Duodenal mucosa (tissue), 2 donors: ENCODE results near the gene BTBD19.
"Not testable (repeated sequence)": the region's sequence is repeated elsewhere in the genome, so short reads cannot be mapped to it uniquely, and the experiment has no call there.

Source experiments
- H3K27ac ChIP-seq: one replicate; pipeline ENCODE4 v1.7.0; 2013; ENCODE audit warnings: low read depth, low read length
- H3K27me3 ChIP-seq, 2 donors: one replicate each; pipeline ENCODE4 v1.7.0; 2013; ENCODE audit warnings: low read length in 2 of 2, control low read depth in 1 of 2; ENCODE audit not compliant: insufficient read depth in 2 of 2, control insufficient read depth in 1 of 2
- H3K36me3 ChIP-seq, 2 donors: one replicate each; pipeline ENCODE4 v1.7.0; 2013; ENCODE audit warnings: low read length in 2 of 2, control low read depth in 1 of 2; ENCODE audit not compliant: insufficient read depth in 2 of 2, control insufficient read depth in 1 of 2
- H3K4me1 ChIP-seq, 2 donors: one replicate each; pipeline ENCODE4 v1.7.0; 2013; ENCODE audit warnings: low read length in 2 of 2, control low read depth in 1 of 2; ENCODE audit not compliant: insufficient read depth in 2 of 2, control insufficient read depth in 1 of 2
- H3K4me3 ChIP-seq, 2 donors: one replicate each; pipeline ENCODE4 v1.7.0; 2013; ENCODE audit warnings: low read length in 2 of 2, low read depth in 1 of 2
- H3K9ac ChIP-seq, 2 donors: one replicate each; pipeline ENCODE4 v1.7.0; 2013; ENCODE audit warnings: low read length in 2 of 2, low read depth in 1 of 2
- H3K9me3 ChIP-seq, 2 donors: one replicate each; pipeline ENCODE4 v1.7.0; 2013; ENCODE audit warnings: low read length in 2 of 2, control low read depth in 1 of 2; ENCODE audit not compliant: control insufficient read depth in 1 of 2

Gene BTBD19, protein sequence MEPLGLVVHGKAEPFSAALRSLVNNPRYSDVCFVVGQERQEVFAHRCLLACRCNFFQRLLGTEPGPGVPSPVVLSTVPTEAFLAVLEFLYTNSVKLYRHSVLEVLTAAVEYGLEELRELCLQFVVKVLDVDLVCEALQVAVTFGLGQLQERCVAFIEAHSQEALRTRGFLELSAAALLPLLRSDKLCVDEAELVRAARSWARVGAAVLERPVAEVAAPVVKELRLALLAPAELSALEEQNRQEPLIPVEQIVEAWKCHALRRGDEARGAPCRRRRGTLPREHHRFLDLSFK

DNA sequence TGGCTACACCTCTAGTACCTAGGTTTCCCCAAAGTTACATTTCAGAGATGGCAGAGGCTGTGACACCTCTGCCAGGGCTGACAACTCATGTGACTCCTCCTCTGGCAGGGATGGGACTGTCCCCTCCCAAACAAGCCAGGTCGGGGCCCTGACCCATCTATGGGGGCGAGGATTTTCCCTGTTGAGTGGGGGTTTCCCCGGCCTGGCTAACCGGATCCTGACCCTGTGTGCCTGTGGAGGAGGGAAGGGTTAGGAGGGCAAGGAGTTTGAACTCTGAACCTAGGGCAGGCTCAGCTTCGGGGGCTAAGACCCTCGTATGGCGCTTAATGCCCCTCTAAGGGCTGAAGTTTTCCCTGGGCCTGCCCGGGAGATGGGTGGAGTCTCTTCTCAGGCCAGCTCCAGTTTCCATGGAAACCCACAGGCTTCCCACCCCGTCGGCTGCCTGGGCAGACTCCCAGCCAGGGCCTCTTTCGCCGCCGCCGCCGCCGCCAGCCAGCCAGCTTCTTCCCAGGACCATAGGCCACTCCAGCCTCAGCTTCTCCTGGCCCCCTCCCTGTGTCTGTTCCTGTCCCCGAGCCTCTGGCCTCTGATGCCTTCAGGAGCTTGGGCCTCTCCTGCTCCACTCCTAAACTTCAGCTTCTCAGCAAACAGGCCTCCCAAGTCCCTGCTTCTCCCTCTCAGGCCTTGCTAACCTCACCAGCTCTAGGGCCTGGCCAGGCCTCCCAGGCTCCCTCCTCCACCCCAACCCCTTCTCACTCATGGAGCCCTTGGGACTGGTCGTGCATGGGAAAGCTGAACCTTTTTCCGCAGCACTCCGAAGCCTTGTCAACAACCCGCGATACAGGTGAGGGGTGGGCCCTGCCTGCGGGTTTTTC is at the start of gene BTBD19:
BTBD19 (plus strand) TSS at position 461 of the 875 bp plus-strand sequence; CDS start at position 759, 298 bp downstream.
- H3K4me3 ChIP-seq, result peak within 1 kb of the TSS; percentile 40 to 51
- peak within 1 kb of the TSS; percentile 55 to 71 for H3K9ac ChIP-seq
- H3K27ac ChIP-seq, result peak within 1 kb of the TSS; percentile 97
- H3K9me3 ChIP-seq, result no peaks in the 10 kb centered on the region
- H3K4me1 ChIP-seq, result peaks cover 64% of the 10 kb centered on the region in 2 donors
- no peaks in the 10 kb centered on the region for H3K27me3 ChIP-seq
- peaks cover 10 to 26% of the 10 kb centered on the region in 2 donors for H3K36me3 ChIP-seq

DNA sequence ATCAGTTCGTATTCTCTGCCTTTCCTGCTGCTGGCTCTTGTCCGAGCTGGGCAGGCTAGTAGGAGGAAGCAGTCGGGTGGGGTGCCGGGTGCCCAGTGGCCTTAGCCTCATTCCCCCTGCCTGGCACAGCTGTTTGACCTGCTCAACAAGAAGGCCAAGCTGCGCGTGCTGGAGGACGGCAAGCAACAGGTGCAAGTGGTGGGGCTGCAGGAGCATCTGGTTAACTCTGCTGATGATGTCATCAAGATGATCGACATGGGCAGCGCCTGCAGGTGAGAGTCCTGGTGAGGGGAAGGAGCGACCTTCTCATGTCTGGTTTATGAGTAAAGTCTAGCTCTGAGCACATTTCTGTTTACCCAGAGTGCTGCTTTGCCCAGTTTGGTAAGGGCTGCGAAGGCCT is 49.2 kb upstream of the BTBD19 start:
- Histone ChIP-seq H3K9me3 (no peaks in the 10 kb centered on the region), H3K4me3 (no peak overlapping the region), H3K4me1 (peaks cover 0 to 7% of the 10 kb centered on the region in 2 donors), H3K36me3 (peaks cover 3 to 72% of the 10 kb centered on the region in 2 donors), H3K27ac (no peak overlapping the region), H3K9ac (no peak overlapping the region), H3K27me3 (no peaks in the 10 kb centered on the region)

DNA sequence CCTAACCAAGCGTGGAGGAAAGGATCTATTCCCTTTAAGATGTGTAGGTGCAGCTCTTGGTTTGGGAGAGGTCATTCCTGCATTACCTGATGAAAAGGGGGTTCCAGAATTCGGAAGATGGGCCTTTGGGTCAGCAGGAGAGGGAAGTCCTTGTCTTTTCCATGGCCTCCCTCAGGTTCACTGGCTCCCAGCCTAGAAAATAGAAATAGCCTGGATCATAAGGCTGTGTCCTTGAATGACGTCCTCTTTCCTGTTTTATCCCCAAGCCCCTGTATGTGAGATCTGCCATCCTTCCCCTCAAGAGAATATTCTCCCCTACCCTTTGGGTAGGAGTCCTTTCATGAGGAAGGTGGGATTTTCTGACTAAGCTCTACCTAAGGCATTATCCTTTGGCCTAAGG is 47.4 kb upstream of the BTBD19 start:
- H3K27ac ChIP-seq, result no peak overlapping the region
- no peak overlapping the region for H3K4me3 ChIP-seq
- no peaks in the 10 kb centered on the region for H3K9me3 ChIP-seq
- no peaks in the 10 kb centered on the region for H3K27me3 ChIP-seq
- peaks cover 0 to 7% of the 10 kb centered on the region in 2 donors for H3K4me1 ChIP-seq
- no peak overlapping the region for H3K9ac ChIP-seq
- H3K36me3 ChIP-seq, result peaks cover 3 to 62% of the 10 kb centered on the region in 2 donors

GRCh38 chr1:44766421-44766820 is 41.9 kb upstream of the BTBD19 start:
- peaks cover 0 to 28% of the 10 kb centered on the region in 2 donors for H3K36me3 ChIP-seq
- not testable (repeated sequence) for H3K27me3 ChIP-seq, H3K27ac ChIP-seq, H3K4me3 ChIP-seq, H3K9ac ChIP-seq, H3K4me1 ChIP-seq, H3K9me3 ChIP-seq

DNA sequence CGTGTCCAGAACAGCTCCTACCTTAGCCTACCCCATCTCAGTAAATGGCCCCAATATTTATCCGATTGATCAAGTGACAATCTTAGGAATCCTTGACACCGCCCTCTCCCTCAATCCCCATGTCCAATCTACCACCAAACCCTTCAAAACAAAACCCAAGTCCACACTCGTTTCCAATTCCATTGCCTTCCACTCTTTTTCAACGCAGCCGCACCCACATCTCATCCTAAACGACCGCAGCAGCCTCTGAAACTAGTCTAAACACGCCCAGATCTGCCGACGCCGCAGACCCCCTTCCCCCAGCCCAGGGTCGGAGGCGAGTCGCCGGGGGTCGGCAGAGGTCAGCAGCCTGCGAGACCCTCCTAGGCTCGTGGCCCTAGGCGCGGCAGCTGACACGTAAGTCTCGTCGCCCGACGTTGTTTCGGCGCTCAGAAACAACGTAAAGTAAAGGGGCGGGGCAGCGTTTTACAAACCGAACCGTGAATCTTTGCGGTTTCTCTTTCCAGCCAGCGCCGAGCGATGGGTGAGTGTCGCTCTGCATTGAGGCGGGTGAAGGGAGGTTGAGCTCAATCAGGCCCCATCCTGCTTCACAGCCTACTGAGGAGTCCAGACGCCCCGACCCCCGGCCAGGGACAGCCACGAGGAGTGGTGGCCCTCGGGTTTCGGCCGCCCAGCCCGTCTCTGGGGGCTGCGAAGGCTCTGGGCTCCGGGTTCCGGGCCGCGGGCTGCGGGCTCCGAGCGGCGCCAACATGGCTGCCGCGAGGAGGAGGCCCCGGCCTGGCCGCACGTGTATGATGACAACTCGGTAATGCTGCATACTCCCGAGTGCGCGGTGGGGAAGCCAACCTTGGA is 33.0 kb upstream of the BTBD19 start, which contains the start of gene RPS8:
RPS8 (plus strand) TSS at position 463 of the 852 bp plus-strand sequence; CDS start at position 520, 57 bp downstream.
- peak within 1 kb of the TSS; percentile 87 for H3K27ac ChIP-seq
- no peaks in the 10 kb centered on the region for H3K9me3 ChIP-seq

DNA sequence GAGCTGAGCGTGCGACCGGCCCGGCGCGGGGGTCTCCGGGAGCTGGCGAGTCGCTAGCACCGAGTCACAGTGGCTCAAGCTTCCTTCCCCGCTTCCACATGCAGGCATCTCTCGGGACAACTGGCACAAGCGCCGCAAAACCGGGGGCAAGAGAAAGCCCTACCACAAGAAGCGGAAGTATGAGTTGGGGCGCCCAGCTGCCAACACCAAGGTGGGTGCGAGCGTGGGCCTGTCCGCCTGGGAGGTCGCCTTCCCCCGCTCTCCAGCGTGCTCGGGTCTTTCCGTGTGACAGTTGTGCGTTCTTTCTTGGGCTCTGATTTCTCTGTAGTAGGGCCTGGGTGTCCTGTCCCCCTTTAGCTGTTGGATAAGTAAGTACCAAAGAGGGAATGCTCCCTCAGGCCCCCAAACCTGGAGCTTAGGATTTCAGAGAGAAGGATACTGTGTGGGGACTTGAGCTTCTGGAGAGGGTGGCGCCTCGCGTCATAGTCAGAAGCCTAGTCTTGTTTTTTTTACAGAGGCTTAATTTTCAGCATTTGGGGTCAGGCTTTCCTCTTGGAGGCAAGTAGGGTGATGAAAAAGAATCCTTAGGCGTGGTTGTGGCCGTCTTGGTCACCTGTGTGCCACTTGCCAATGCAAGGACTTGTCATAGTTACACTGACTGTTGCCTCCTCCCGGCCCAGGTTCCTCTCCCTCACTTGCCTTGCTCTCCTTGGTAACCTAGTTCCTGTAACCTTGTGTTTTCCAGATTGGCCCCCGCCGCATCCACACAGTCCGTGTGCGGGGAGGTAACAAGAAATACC is 32.2 kb upstream of the BTBD19 start:
- Histone ChIP-seq H3K27ac (peak overlapping the region; percentile 68), H3K4me3 (peak overlapping the region; percentile 90 to 98), H3K4me1 (peaks cover 21% of the 10 kb centered on the region in 2 donors), H3K36me3 (peaks cover 11 to 44% of the 10 kb centered on the region in 2 donors), H3K9ac (peak overlapping the region; percentile 83 to 99), H3K27me3 (no peaks in the 10 kb centered on the region), H3K9me3 (no peaks in the 10 kb centered on the region)

More for the DNA sequence above, 33.0 kb upstream of the BTBD19 start, which contains the start of gene RPS8:
- H3K27me3 ChIP-seq, result no peaks in the 10 kb centered on the region
- peaks cover 9 to 36% of the 10 kb centered on the region in 2 donors for H3K36me3 ChIP-seq
- peak within 1 kb of the TSS; percentile 93 to 99 for H3K9ac ChIP-seq
- H3K4me1 ChIP-seq, result peaks cover 21% of the 10 kb centered on the region in 2 donors
- peak within 1 kb of the TSS; percentile 90 to 98 for H3K4me3 ChIP-seq

DNA sequence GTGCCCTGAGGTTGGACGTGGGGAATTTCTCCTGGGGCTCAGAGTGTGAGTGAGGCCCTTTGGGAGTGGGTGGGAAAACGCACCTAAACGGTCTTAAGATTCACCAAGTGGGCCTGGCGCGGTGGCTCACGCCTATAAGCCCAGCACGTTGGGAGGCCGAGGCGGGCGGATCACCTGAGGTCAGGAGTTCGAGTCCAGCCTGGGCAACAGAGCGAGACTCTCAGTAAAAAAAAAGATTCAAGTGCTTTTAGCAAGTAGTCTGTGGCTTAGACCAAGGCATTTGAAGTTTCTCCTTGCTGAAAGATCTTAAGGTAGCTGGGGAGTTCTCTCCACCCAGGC is 31.6 kb upstream of the BTBD19 start:
- Histone ChIP-seq H3K36me3 (peaks cover 15 to 49% of the 10 kb centered on the region in 2 donors), H3K9ac (peak overlapping the region; percentile 83 to 99), H3K4me1 (peaks cover 21% of the 10 kb centered on the region in 2 donors), H3K27me3 (no peaks in the 10 kb centered on the region), H3K27ac (peak overlapping the region; percentile 68), H3K9me3 (no peaks in the 10 kb centered on the region), H3K4me3 (peak overlapping the region; percentile 90 to 98)

DNA sequence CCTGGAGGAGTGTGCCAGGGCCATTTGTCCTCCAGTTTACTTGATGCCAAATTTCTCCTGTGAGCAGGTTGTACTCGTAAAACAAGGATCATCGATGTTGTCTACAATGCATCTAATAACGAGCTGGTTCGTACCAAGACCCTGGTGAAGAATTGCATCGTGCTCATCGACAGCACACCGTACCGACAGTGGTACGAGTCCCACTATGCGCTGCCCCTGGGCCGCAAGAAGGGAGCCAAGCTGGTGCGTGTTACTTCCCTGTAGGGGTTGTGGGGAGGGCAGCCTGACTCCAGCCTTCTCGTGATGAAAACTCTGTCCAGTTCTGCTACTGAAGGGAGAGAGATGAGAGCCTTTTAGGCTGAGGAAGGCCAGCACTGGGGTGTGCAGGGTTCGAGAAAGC is 30.8 kb upstream of the BTBD19 start:
- H3K36me3 ChIP-seq, result peaks cover 15 to 49% of the 10 kb centered on the region in 2 donors
- peak overlapping the region; percentile 31 to 98 for H3K4me3 ChIP-seq
- H3K27me3 ChIP-seq, result no peaks in the 10 kb centered on the region
- no peaks in the 10 kb centered on the region for H3K9me3 ChIP-seq
- H3K4me1 ChIP-seq, result peaks cover 21% of the 10 kb centered on the region in 2 donors
- H3K9ac ChIP-seq, result peak overlapping the region; percentile 3 to 99
- H3K27ac ChIP-seq, result no peak overlapping the region

GRCh38 chr1:44777969-44778635 is 30.2 kb upstream of the BTBD19 start:
- H3K4me1 ChIP-seq, result peaks cover 21% of the 10 kb centered on the region in 2 donors
- no peaks in the 10 kb centered on the region for H3K27me3 ChIP-seq
- no peak overlapping the region for H3K27ac ChIP-seq
- peaks cover 15 to 49% of the 10 kb centered on the region in 2 donors for H3K36me3 ChIP-seq
- peak overlapping the region in 1 of 2 donors; percentile 3 for H3K9ac ChIP-seq
- H3K9me3 ChIP-seq, result no peaks in the 10 kb centered on the region
- no peak overlapping the region for H3K4me3 ChIP-seq
